Colonic mucosa (tissue), 4 donors: Measurements from ENCODE around the gene CFAP298. TPM values are rescaled to one million over a fixed set of nuclear protein-coding genes. Genes with fewer than 3 reads are reported as not detected.

Source experiments
- DNase-seq: peaks from one replicate; pipeline ENCODE4 v3.0.0-alpha.2; 2020
- H3K27ac ChIP-seq: fragments of 200-600 bp; one replicate; pipeline ENCODE4 v1.8.0; 2021
- H3K27me3 ChIP-seq: fragments of 200-600 bp; one replicate; pipeline ENCODE4 v1.8.0; 2021
- H3K36me3 ChIP-seq: fragments of 200-600 bp; one replicate; pipeline ENCODE4 v1.8.0; 2021
- H3K4me1 ChIP-seq: fragments of 200-600 bp; one replicate; pipeline ENCODE4 v1.8.0; 2021; ENCODE audit warnings: mild to moderate bottlenecking
- H3K4me3 ChIP-seq: fragments of 200-600 bp; one replicate; pipeline ENCODE4 v1.8.0; 2021
- H3K9ac ChIP-seq, 2 donors: one replicate each; pipeline ENCODE4 v1.7.0; 2013; ENCODE audit warnings: control low read depth in 2 of 2, low read depth in 2 of 2, low read length in 2 of 2
- H3K9me3 ChIP-seq: fragments of 200-600 bp; one replicate; pipeline ENCODE4 v1.8.0; 2021
- intact Hi-C: fragments of 100-400 bp; cut with DNase I; formaldehyde crosslinking; loops from one replicate; pipeline ENCODE4 v1.14.1; 2022
- total RNA-seq, 2 donors: library from RNA; stranded (reverse); fragmentation: NEBNext Ultra II Directional in 1 of 2; extraction: Animal tissue kit (Norgen Biotek cat#: 25700) in 1 of 2; gene quantifications; one replicate each; pipeline ENCODE4 v1.2.1, GENCODE V29; 2021
- TF ChIP-seq, protein P1 (sequence below): fragments of 200-600 bp; IDR thresholded peaks from one replicate; pipeline ENCODE4 v1.8.0; 2022; ENCODE audit warnings: antibody characterized with exemption, mild to moderate bottlenecking
- donor health status: healthy.
- donor health status: DM: no; HTN: no; CAD: no.
- donor health status: DM: no; HTN: no; CAD: no.

The CFAP298 gene
- total RNA-seq, 2 donors from 2014 or later, result 27.5 to 55.8 TPM

DNA sequence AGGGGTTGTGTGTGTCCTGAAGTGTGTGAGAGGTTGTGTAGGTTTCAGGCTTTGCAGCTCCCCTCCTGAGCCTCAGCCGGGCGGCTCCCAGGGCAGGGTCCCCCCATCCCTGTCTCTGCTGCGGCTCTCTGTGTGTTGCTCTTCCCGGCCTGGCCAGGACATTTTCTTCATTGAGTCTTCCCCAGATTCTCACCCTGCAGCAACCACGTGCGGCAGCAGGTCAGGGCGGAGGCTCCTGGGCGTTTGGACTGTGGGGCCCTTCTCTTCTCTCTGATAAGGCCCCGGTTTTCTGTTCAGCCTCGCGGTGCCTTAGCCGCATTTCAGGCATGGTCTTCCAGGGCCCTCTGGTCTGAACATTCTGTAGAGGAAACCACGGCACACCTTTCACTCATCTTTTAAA is 25.1 kb downstream of the CFAP298 start:
- no peak for DNase-seq
- Histone ChIP-seq H3K27me3 (no peaks in the 10 kb centered on the region), H3K9ac (no peak overlapping the region), H3K4me3 (no peak overlapping the region), H3K36me3 (no peaks in the 10 kb centered on the region), H3K27ac (no peak overlapping the region), H3K4me1 (no peaks in the 10 kb centered on the region), H3K9me3 (no peaks in the 10 kb centered on the region)
- intact Hi-C loops, result no loop called here
- TF ChIP-seq, protein P1, sequence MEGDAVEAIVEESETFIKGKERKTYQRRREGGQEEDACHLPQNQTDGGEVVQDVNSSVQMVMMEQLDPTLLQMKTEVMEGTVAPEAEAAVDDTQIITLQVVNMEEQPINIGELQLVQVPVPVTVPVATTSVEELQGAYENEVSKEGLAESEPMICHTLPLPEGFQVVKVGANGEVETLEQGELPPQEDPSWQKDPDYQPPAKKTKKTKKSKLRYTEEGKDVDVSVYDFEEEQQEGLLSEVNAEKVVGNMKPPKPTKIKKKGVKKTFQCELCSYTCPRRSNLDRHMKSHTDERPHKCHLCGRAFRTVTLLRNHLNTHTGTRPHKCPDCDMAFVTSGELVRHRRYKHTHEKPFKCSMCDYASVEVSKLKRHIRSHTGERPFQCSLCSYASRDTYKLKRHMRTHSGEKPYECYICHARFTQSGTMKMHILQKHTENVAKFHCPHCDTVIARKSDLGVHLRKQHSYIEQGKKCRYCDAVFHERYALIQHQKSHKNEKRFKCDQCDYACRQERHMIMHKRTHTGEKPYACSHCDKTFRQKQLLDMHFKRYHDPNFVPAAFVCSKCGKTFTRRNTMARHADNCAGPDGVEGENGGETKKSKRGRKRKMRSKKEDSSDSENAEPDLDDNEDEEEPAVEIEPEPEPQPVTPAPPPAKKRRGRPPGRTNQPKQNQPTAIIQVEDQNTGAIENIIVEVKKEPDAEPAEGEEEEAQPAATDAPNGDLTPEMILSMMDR, result no peak

DNA sequence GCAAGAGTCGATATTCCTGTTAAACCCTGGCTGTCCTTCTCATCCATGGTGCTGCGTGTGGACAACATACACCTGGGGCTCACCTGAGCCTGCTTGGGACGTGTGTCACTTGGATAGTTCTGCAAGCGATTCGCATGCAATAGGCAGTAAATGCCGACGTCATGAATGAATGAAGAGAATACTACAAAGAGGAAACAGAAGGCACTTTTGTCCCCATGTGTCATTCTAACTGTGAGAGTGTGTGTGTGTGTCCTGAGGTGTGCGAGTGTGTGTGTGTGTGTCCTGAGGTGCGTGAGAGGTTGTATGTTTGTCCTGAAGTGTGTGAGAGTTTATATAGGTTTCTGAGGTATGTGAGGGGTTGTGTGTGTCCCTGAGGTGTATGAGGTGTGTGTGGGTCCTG is 26.2 kb downstream of the CFAP298 start:
- no peak for DNase-seq
- Histone ChIP-seq H3K9me3 (no peaks in the 10 kb centered on the region), H3K4me3 (no peak overlapping the region), H3K4me1 (no peaks in the 10 kb centered on the region), H3K9ac (no peak overlapping the region), H3K27me3 (no peaks in the 10 kb centered on the region), H3K36me3 (no peaks in the 10 kb centered on the region), H3K27ac (no peak overlapping the region)
- intact Hi-C loops, result no loop called here
- TF ChIP-seq, protein P1, result no peak

DNA sequence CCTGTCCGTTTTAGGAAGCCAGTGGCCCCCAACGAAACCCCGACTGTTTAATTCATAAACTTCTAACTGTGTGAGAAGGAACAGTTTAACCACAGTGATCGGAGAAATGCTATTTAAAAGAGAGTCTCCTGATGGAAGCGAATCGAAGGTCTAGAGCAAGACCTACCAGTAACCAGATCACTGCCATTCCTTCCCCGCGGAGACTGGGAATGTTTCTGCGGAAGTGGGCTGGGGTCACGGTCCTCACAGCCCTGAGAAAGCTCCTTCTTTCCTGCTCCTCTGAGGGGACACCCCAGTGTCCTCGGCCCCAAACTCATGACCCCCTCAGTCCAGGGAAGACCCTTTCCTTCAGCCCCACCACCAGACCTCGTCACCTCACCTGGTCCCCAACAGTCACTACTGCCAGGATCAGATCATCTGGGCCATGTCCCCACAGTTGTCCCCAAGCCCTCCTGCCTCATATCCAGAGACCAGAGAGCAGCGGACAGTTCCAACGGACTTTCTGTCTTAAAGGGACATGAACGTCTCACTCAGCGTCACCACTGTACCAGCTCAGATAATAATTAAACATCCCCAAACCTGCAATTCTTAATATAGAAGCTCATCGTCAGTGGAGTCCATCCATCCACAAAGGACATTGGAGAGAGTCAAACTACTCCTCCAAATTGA is 27.0 kb downstream of the CFAP298 start, which contains the start of gene TCP10L:
TSS of gene TCP10L (minus strand) at position 482 of the 669 bp plus-strand sequence. CDS start 1,219 bp downstream, outside the sequence.
- DNase-seq, result no peak
- Histone ChIP-seq H3K36me3 (no peaks in the 10 kb centered on the region), H3K27me3 (no peaks in the 10 kb centered on the region), H3K9ac (no peak within 1 kb of the TSS), H3K4me3 (no peak within 1 kb of the TSS), H3K27ac (no peak within 1 kb of the TSS), H3K9me3 (no peaks in the 10 kb centered on the region), H3K4me1 (no peaks in the 10 kb centered on the region)
- TF ChIP-seq, protein P1, result no peak
- intact Hi-C loops, result no loop called here

DNA sequence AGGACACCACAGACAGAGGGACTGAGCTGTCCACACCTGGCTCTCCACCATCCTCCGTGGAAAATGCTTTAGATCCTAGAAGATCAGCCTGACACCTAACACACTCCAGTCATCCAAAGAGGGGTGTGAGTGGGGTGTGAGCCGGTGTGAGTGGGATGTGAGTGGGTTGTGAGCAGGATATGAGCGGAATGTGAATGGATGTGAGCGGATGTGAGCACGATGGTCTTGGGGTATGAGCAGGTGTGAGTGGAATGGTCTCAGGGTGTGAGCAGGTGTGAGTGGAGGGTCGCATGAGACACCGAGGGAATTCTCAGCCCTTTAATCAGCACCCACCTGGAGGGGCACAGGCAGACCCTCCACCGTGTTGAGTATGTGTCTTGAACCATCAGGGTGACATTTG is 27.7 kb downstream of the CFAP298 start:
- Histone ChIP-seq H3K9me3 (no peaks in the 10 kb centered on the region), H3K27me3 (no peaks in the 10 kb centered on the region), H3K36me3 (no peaks in the 10 kb centered on the region), H3K4me3 (no peak overlapping the region), H3K9ac (no peak overlapping the region), H3K4me1 (no peaks in the 10 kb centered on the region), H3K27ac (no peak overlapping the region)
- TF ChIP-seq, protein P1, result no peak
- no peak for DNase-seq
- intact Hi-C loops, result no loop called here

DNA sequence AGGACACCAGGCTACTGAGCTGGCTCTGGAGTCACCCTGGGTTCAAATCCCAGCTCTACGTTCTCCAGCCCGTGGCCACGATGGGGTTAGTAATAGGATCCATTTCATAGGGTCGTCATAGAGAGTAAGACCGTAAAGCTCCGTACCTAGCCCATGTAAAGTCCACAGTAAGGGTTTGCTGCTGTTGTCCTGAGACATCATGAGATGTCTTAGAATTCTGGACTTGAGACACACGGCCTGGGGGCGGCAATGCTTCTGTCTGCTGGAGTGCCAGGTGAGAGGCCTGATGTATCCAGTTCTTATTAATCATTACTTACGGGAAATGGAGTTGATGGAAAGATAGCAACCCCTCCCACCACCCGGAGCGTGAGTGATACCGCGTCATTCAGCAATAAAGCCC is 30.4 kb downstream of the CFAP298 start:
- intact Hi-C loops, result no loop called here
- Histone ChIP-seq H3K4me1 (no peaks in the 10 kb centered on the region), H3K27me3 (no peaks in the 10 kb centered on the region), H3K36me3 (no peaks in the 10 kb centered on the region), H3K9me3 (no peaks in the 10 kb centered on the region), H3K4me3 (no peak overlapping the region), H3K27ac (no peak overlapping the region), H3K9ac (no peak overlapping the region)
- DNase-seq, result no peak
- TF ChIP-seq, protein P1, result no peak
